Retinal pigment epithelial cell (primary cell): Measurements from ENCODE around the gene SDHAF1.

ENCODE experiments used
- DNase-seq: peaks from one replicate; pipeline ENCODE4 v3.0.0-alpha.2; 2010; ENCODE audit warnings: low read depth
- H3K4me3 ChIP-seq: 2 replicates; pipeline ENCODE4 v1.5.1; 2011; ENCODE audit warnings: mild to moderate bottlenecking, low read length, control low read depth, moderate library complexity
- TF ChIP-seq, protein P1 (sequence below): conservative IDR thresholded peaks from 2 replicates; pipeline ENCODE4 v1.5.1; 2011; ENCODE audit warnings: low read depth, low read length, control low read depth, inconsistent platforms

SDHAF1 gene

DNA sequence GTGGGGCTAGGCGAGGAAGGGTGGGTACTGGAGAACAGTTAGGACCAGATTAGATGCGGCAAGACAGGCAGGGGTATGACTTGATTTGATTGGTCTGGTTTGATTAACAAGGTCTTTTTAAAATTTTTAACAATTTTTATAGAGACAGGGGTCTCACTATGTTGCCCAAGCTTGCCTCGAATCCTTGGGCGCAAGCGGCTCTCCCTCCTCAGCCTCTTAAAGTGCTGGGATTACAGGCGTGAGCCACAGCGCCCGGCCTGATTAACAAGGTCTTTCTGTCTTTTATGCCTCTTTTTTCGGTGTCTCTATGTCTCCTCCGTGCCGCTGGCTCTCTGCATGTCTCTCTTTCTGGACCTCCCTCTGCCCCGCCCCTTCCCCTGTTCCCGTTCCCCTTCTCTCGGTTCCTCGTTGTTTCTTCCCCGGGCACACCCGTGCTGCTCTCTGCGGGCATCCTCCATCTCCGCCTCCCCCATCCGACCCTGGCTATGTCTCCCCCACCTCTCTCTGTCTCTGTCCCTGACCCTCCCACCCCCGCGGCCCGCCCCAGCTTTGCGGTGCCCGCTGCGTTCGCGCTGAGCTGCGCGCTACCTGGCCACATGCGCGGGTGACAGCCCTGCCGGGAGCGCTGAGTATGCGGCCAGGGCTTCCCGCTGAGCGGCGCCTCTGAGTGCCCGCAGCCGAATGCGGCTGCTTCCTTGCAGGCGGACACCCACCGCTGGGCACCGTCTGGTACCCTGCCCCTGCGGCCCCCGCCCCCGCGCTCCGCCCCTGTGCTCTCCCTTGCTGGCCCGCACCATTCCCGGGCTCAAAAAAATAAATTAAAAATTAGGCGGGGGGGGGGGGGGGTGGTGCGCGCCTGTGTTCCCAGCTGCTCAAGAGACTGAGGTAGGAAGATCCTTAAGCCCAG, 8.1 kb upstream of the SDHAF1 start:
- peak overlapping the region; percentile 33 for H3K4me3 ChIP-seq
- TF ChIP-seq, protein P1, sequence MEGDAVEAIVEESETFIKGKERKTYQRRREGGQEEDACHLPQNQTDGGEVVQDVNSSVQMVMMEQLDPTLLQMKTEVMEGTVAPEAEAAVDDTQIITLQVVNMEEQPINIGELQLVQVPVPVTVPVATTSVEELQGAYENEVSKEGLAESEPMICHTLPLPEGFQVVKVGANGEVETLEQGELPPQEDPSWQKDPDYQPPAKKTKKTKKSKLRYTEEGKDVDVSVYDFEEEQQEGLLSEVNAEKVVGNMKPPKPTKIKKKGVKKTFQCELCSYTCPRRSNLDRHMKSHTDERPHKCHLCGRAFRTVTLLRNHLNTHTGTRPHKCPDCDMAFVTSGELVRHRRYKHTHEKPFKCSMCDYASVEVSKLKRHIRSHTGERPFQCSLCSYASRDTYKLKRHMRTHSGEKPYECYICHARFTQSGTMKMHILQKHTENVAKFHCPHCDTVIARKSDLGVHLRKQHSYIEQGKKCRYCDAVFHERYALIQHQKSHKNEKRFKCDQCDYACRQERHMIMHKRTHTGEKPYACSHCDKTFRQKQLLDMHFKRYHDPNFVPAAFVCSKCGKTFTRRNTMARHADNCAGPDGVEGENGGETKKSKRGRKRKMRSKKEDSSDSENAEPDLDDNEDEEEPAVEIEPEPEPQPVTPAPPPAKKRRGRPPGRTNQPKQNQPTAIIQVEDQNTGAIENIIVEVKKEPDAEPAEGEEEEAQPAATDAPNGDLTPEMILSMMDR: no peak
- no peak for DNase-seq

- no peak overlapping the region for H3K4me3 ChIP-seq
- TF ChIP-seq, protein P1: no peak
- no peak for DNase-seq
These were observed 7.5 kb upstream of the SDHAF1 start for GRCh38 chr19:35987571-35987896.

DNA sequence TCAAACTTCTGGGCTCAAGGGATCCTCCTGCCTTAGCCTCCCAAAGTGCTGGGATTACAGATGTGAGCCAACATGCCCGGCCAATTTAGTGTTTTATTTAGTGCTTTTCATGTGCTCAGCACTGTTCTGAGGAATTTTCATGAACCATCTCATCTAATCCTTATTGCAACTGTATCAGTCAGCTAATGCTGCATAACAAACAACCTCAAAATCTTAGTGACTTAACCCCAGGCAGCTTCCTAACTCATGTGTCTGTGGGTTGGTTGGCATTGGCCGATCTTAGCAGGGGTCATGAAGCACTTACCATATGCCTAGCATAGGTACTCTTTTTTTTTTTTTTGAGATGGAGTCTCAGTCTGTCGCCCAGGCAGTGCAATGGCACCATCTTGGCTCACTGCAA, 6.2 kb upstream of the SDHAF1 start:
- DNase-seq: no peak
- no peak overlapping the region for H3K4me3 ChIP-seq
- TF ChIP-seq, protein P1: no peak

DNA sequence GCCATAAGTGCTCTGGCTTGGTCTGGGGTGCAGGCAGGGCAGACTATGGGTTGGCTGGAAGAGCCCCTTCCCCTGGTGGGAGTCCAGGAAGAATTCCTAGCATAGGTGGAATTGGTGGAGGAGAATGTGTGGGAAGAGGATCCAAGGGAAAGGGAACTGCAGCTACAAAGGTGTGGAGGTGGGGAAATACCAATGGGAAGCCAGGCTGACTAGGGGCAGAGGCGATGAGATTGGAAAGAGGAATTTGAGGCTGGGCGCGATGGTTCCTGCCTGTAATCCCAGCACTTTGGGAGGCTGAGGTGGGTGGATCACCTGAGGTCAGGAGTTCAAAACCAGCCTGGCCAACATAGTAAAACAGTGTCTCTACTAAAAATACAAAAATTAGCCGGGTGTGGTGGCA, 4.8 kb upstream of the SDHAF1 start:
- no peak for DNase-seq
- TF ChIP-seq, protein P1: no peak

GRCh38 chr19:35990771-35991730, 3.9 kb upstream of the SDHAF1 start:
- H3K4me3 ChIP-seq: no peak overlapping the region
- no peak for DNase-seq
- TF ChIP-seq, protein P1: no peak

More for the DNA sequence above, 4.8 kb upstream of the SDHAF1 start:
- H3K4me3 ChIP-seq: no peak overlapping the region

GRCh38 chr19:35991731-35992450, 3.1 kb upstream of the SDHAF1 start:
- no peak for DNase-seq
- TF ChIP-seq, protein P1: no peak
- no peak overlapping the region for H3K4me3 ChIP-seq
